GM12878 (cell line): ENCODE results near the gene RTN3. TPM values are rescaled to one million over a fixed set of nuclear protein-coding genes. Genes with fewer than 3 reads are reported as not detected.
"Not testable (repeated sequence)": the region's sequence is repeated elsewhere in the genome, so short reads cannot be mapped to it uniquely, and the experiment has no call there.

ENCODE experiments used
- ATAC-seq: fragments of 200-7000 bp; cut with Tn5 transposase; 3 replicates; pipeline ENCODE4 v1.9.1; 2020; ENCODE audit warnings: mild to moderate bottlenecking, moderate library complexity
- BruUV-seq: library from RNA; stranded (reverse); fragments of 400-500 nt; replicated peaks from 2 replicates; lab custom pipeline; 2021; lab: Mats Ljungman, UMichigan
- CTCF ChIA-PET: fragments of 300-600 bp; sonication (Branson Sonifier 250); formaldehyde crosslinking; extraction: SDS; loops from one replicate; lab custom pipeline; 2021; ENCODE audit warnings: inconsistent platforms; lab: Yijun Ruan, JAX
- POLR2A ChIA-PET: fragments of 350-600 bp; formaldehyde crosslinking; extraction: SDS; loops from one replicate; lab custom pipeline; 2021; ENCODE audit warnings: inconsistent platforms; lab: Charles Lee
- RAD21 ChIA-PET: fragments of 300-600 bp; sonication (Branson Sonifier 250); formaldehyde crosslinking; loops from one replicate; lab custom pipeline; 2023; ENCODE audit warnings: antibody characterized with exemption; ENCODE audit not compliant: unreplicated experiment; lab: Charles Lee
- SMC1A ChIA-PET: fragments of 300-600 bp; sonication (Branson Sonifier 250); formaldehyde crosslinking; loops from one replicate; lab custom pipeline; 2023; ENCODE audit not compliant: unreplicated experiment, uncharacterized antibody; lab: Charles Lee
- DNase-seq: peaks from one replicate; pipeline ENCODE4 v3.0.0-alpha.2; 2011; ENCODE audit warnings: low read depth, low spot score
- FAIRE-seq: peaks from 3 replicates; lab custom pipeline; 2011; peaks lifted over from hg19 to GRCh38; lab: Jason Lieb, UNC
- H2AFZ ChIP-seq: 2 replicates; pipeline ENCODE4 v1.6.0; 2011; ENCODE audit warnings: low read depth, low read length, control low read depth; ENCODE audit not compliant: control insufficient read depth
- H3K27ac ChIP-seq: 2 replicates; pipeline ENCODE4 v1.5.1; 2011; ENCODE audit warnings: control low read depth; ENCODE audit not compliant: control insufficient read depth, insufficient read depth
- H3K27me3 ChIP-seq, 2 experiments: replicated peaks in 1 of 2; 2 replicates each; pipeline versions ENCODE4 v1.6.0 to v1.6.1; 2011; ENCODE audit warnings: low read length in 1 of 2; ENCODE audit not compliant: control insufficient read depth in 2 of 2, insufficient read depth in 2 of 2
- H3K36me3 ChIP-seq, 2 experiments: 2 replicates each; pipeline ENCODE4 v1.5.1; 2011; ENCODE audit warnings: low read length in 1 of 2; ENCODE audit not compliant: control insufficient read depth in 2 of 2, insufficient read depth in 2 of 2
- H3K4me1 ChIP-seq: 2 replicates; pipeline ENCODE4 v1.6.1; 2011; ENCODE audit warnings: mild to moderate bottlenecking, low read length, moderate library complexity, mixed read lengths; ENCODE audit not compliant: control insufficient read depth, insufficient read depth
- H3K4me2 ChIP-seq: 2 replicates; pipeline ENCODE4 v1.6.0; 2011; ENCODE audit warnings: control low read depth; ENCODE audit not compliant: control insufficient read depth, insufficient read depth
- H3K4me3 ChIP-seq: fragments of 200-600 bp; sonication (generic); 2 replicates; pipeline ENCODE4 v1.5.1; 2016
- H3K79me2 ChIP-seq: 2 replicates; pipeline ENCODE4 v1.6.0; 2011; ENCODE audit warnings: low read length; ENCODE audit not compliant: control insufficient read depth, insufficient read depth
- H3K9ac ChIP-seq: 2 replicates; pipeline ENCODE4 v1.8.0; 2011; ENCODE audit warnings: low read length, control low read depth, mixed read lengths; ENCODE audit not compliant: control insufficient read depth, insufficient read depth
- H3K9me3 ChIP-seq: replicated peaks from 3 replicates; pipeline ENCODE4 v1.5.1; 2011; ENCODE audit warnings: mild to moderate bottlenecking, low read length; ENCODE audit not compliant: control insufficient read depth, insufficient read depth
- H4K20me1 ChIP-seq: 2 replicates; pipeline ENCODE4 v1.6.0; 2011; ENCODE audit not compliant: control insufficient read depth, insufficient read depth
- CTCF ChIP-seq, 3 experiments: IDR thresholded peaks in 2 of 3; conservative IDR thresholded peaks in 1 of 3; 2 replicates each; pipeline ENCODE4 v1.5.1; 2011; ENCODE audit warnings: low read depth in 3 of 3, low read length in 3 of 3, mild to moderate bottlenecking in 3 of 3, control low read depth in 2 of 3, moderate library complexity in 2 of 3, inconsistent platforms in 1 of 3, mixed read lengths in 1 of 3; ENCODE audit not compliant: control insufficient read depth in 2 of 3, insufficient read depth in 1 of 3; ENCODE audit errors: extremely low read depth in 1 of 3
- EP300 ChIP-seq, 2 experiments: fragments of 150-350 bp in 1 of 2; IDR thresholded peaks; 2 replicates each; pipeline ENCODE4 v1.6.1; 2011 to 2012; ENCODE audit warnings: low read depth in 2 of 2, low read length in 2 of 2, borderline replicate concordance in 1 of 2, improper control_type of control experiment in 1 of 2, inconsistent platforms in 1 of 2; ENCODE audit not compliant: control insufficient read depth in 1 of 2
- ETV6 ChIP-seq, 2 experiments: fragments of 450-650 bp in 1 of 2; IDR thresholded peaks in 1 of 2; conservative IDR thresholded peaks in 1 of 2; 2 replicates each; pipeline ENCODE4 v1.6.1; 2014; ENCODE audit warnings: antibody characterized with exemption in 1 of 2, borderline replicate concordance in 1 of 2, low read depth in 1 of 2, mild to moderate bottlenecking in 1 of 2, moderate library complexity in 1 of 2
- HDGF ChIP-seq: fragments of 450-650 bp; IDR thresholded peaks from 2 replicates; pipeline ENCODE4 v1.6.1; 2016; ENCODE audit warnings: antibody characterized with exemption
- IRF3 ChIP-seq: fragments of 450-650 bp; IDR thresholded peaks from 2 replicates; pipeline ENCODE4 v1.6.1; 2014; ENCODE audit warnings: mild to moderate bottlenecking
- ZNF24 ChIP-seq: fragments of 450-650 bp; IDR thresholded peaks from 2 replicates; pipeline ENCODE4 v1.6.1; 2017; ENCODE audit warnings: antibody characterized with exemption, mild to moderate bottlenecking
- WGBS: methylation state at CpG from one replicate; pipeline ENCODE4 v1.1.6; 2016; ENCODE audit warnings: low lambda C conversion rate; ENCODE audit not compliant: insufficient replicate concordance, insufficient coverage; ENCODE audit errors: missing lambda C conversion rate; 5-methylcytosine and 5-hydroxymethylcytosine counted together
- in situ Hi-C: fragments of 300-500 bp; cut with MboI; formaldehyde crosslinking; loops from 9 replicates; pipeline ENCODE4 v1.14.3; 2018; ENCODE audit warnings: mixed read lengths
- intact Hi-C: fragments of 100-400 bp; cut with micrococcal nuclease; formaldehyde crosslinking; loops from one replicate; pipeline ENCODE4 v1.14.2; 2022; ENCODE audit not compliant: unreplicated experiment
- polyA plus RNA-seq, 11 experiments: library from polyadenylated mRNA; depleted of rRNA in 4 of 11; unstranded in 6 of 11; stranded (reverse) in 5 of 11; fragments of >200 nt; fragmentation: Nextera tagmentation in 4 of 11; fragmentation: Illumina TruSeq in 1 of 11; extraction: Ambion mirVana in 4 of 11; extraction: Trizol in 1 of 11; gene quantifications; 1 replicate in 1 of 11; 2 replicates in 10 of 11; pipeline versions ENCODE4 v1.2.1 to v1.2.3, GENCODE V29; 2011 to 2016; ENCODE audit warnings: inconsistent platforms in 2 of 11, missing spikeins in 2 of 11, low read depth in 1 of 11
- total RNA-seq, 4 experiments: library from RNA; depleted of rRNA in 3 of 4; stranded (reverse); fragments of >200 nt in 3 of 4; fragmentation: Illumina TruSeq in 1 of 4; extraction: Trizol in 1 of 4; gene quantifications; 2 replicates each; pipeline versions ENCODE4 v1.2.1 to v1.2.3, GENCODE V29; 2013 to 2021

The RTN3 gene
- total and polyA plus RNA-seq, 10 of the 15 experiments (the other 5 are each of a cell fraction or from before 2014, with no cell fraction given) = 22.9 to 64.2 (median 47.0) TPM

- no peak for TF ChIP-seq IRF3
- TF ChIP-seq ZNF24 = no peak
- peak; percentile 78 to 92 (median 79) for TF ChIP-seq CTCF (IDR thresholded peaks at IDR 0.05 in 2 of 3, conservative IDR thresholded peaks at IDR 0.05 in 1 of 3; ENCODE audit: control insufficient read depth in 2 of 3, extremely low read depth in 1 of 3, insufficient read depth in 1 of 3, low read depth in 3 of 3, low read length in 3 of 3)
- TF ChIP-seq ETV6 (conservative IDR thresholded peaks at IDR 0.05 in 1 of 2, IDR thresholded peaks at IDR 0.05 in 1 of 2; ENCODE audit: borderline replicate concordance in 1 of 2, low read depth in 1 of 2) = no peak
- TF ChIP-seq HDGF = peak; percentile 43; the same call in 1 of the 2 replicates
- no peak for TF ChIP-seq EP300 (IDR thresholded peaks at IDR 0.05; ENCODE audit: borderline replicate concordance in 1 of 2, control insufficient read depth in 1 of 2, low read depth in 2 of 2, low read length in 2 of 2)
- TF ChIP-seq, all 136 proteins: peak for 7
Observed at GRCh38 chr11:63635762-63636465, 45.4 kb upstream of the RTN3 start (continued).

- ChIA-PET CTCF (interaction anchor here (1.0 to 11.1 kb wide), 22 partner anchors 8 to 159 kb away, joined by 3 to 206 read pairs (median 5); partner anchors contain the start of genes PLAAT2 and RTN3), SMC1A (interaction anchor here (1.0 to 5.5 kb wide), 10 partner anchors 7 to 159 kb away, joined by 3 to 112 read pairs (median 4); partner anchors contain the start of gene LGALS12), RAD21 (interaction anchor here (0.8 to 4.5 kb wide), 6 partner anchors 14 to 159 kb away, joined by 3 to 113 read pairs (median 4); no protein-coding TSS in a partner anchor), POLR2A (interaction anchor here (0.6 kb wide), 1 partner anchor 546 kb away, joined by 3 read pairs; no protein-coding TSS in a partner anchor)
- intact Hi-C loops = loop anchor here (5.0 kb wide), 1 partner anchor 601 kb away; no protein-coding TSS in a partner anchor
- not testable (repeated sequence) for H3K27ac ChIP-seq, DNase-seq, H2AFZ ChIP-seq, H3K4me1 ChIP-seq, ATAC-seq, H3K9ac ChIP-seq, H3K27me3 ChIP-seq, H3K4me2 ChIP-seq, BruUV-seq, H3K9me3 ChIP-seq, FAIRE-seq, H3K79me2 ChIP-seq, H4K20me1 ChIP-seq, H3K4me3 ChIP-seq
- WGBS = over 99% methylated on average over 8 of the region's 8 CpGs
- H3K36me3 ChIP-seq = peaks cover 4 to 19% of the 10 kb centered on the region in 2 experiments
- in situ Hi-C loops = loop anchor here (5.0 to 10.0 kb wide), 2 partner anchors 161 to 604 kb away; no protein-coding TSS in a partner anchor
Observed at GRCh38 chr11:63638436-63638835, 42.9 kb upstream of the RTN3 start.
